ENCODE data around the gene BSN.

- TF ChIP-seq CTCF (IDR thresholded peaks at IDR 0.05; ENCODE audit: low read length) = no peak
- TF ChIP-seq EZH2 (IDR thresholded peaks at IDR 0.05; ENCODE audit: borderline replicate concordance, low read length) = no peak
Measured at GRCh38 chr3:49533031-49533430, 21.2 kb upstream of the BSN start.

All from OCI-LY1 (cell line).